Jurkat, Clone E6-1 (cell line): ENCODE measurements around the gene FN1.

ENCODE experiments used
- DNase-seq: peaks from one replicate; pipeline ENCODE4 v3.0.0-alpha.2; 2011; ENCODE audit warnings: low read depth, low spot score
- H3K4me3 ChIP-seq: 2 replicates; pipeline ENCODE4 v1.5.1; 2011; ENCODE audit warnings: mild to moderate bottlenecking, low read length, control low read depth, moderate library complexity

FN1 gene

DNA sequence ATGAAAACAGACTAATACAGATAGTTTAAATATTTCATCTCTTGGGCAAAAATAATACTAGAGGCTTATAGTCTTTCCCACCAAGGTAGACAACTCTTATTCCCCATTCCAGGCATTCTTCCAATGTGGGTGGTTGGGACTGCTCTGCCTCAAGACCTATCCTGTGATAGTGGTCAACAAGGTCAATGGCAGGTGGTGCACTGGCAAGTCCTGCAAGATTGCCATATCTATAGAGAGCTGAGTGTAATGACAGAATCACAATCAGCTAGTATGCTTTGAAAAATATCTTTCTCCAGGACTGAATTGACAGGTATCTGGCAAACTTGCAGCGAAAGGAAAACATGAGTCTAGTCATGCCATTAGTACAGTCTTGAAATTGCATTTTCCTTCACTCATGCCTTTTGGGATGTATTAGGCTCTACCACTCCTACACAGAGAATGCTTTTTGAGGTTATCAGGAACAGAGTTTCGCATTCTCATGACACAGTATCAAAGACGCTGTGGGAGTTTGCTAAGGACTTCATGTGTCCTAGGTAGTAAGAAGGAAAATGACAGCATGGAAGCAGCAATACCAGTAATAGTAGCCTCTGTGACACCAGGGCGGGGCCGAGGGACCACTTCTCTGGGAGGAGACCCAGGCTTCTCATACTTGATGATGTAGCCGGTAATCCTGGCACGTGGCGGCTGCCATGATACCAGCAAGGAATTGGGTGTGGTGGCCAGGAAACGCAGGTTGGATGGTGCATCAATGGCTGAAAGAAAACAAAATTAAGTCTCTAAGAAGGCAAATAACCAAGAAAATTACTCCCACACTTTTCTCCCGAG is 61.0 kb downstream of the FN1 start:
- H3K4me3 ChIP-seq = no peak overlapping the region
- no peak for DNase-seq

GRCh38 chr2:215374002-215374401 is 61.9 kb downstream of the FN1 start:
- H3K4me3 ChIP-seq = no peak overlapping the region
- no peak for DNase-seq

GRCh38 chr2:215372968-215373649 is 62.8 kb downstream of the FN1 start:
- no peak overlapping the region for H3K4me3 ChIP-seq
- DNase-seq = no peak

DNA sequence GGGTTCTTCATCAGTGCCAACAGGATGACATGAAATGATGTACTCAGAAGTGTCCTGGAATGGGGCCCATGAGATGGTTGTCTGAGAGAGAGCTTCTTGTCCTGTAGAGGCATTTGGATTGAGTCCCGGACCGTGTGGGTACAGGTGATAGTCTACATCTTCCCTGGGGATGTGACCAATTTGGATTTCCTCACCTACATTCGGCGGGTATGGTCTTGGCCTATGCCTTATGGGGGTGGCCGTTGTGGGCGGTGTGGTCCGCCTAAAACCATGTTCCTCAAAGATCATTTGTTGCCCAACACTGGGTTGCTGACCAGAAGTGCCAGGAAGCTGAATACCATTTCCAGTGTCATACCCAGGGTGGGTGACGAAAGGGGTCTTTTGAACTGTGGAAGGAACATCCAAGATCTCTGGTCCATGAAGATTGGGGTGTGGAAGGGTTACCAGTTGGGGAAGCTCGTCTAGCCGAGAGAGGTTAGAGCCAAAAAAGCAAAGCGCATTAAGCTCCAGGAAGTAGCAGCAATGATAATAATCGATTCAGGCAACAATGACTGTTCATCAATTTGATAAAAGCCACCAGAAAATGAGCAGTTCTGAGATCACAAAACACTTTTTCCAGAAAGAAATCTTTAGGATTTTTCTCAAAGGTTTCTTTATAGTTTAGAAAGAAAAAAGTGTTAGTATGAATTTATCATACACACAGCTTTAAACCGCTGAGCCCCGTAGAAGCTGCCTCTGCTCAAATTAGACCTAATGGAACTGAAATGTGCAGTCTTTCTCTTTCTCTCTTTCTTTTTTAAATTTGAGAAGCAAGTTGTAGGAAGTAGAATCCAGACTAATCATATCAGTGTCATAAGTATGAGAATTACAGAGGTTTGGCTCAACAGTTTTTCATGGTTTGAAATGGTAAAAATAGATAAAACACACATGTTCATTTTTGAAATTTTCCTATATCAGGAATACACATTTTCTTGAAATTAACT is 63.7 kb downstream of the FN1 start:
- H3K4me3 ChIP-seq = no peak overlapping the region
- DNase-seq = no peak

DNA sequence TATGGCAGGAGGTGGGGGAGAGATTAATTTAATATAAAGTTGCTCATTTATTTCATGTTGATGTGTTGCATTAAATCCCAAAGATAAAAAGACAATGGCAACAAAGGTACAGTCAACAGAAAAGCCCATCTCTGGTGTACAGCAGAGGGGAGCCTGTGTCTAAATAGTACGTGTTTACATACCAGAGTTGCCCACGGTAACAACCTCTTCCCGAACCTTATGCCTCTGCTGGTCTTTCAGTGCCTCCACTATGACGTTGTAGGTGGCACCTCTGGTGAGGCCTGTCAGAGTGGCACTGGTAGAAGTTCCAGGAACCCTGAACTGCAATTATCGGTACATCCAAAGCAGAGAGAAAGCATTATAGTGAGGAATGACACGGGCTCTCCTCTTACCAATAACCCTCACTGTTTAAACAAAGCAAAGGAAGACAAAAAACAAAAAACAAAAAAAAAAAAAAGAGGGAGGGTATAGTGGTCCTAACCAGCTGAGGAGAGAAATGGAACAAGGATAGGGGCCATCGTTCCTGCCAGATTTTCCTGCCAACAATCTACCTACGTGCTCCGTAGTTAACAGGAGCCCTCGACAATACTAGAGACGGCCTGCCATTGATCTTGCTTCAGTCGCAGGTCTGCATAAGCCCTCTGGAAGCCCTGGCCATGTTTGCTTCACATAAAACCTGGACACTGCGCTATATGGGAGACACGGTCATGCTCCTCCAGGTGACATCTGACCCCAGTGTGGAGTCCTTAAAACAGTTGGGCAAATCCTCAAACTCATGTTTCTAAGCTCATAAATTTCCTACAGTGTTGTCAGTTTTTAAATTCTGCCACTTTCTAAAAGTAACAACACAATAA is 65.5 kb downstream of the FN1 start:
- H3K4me3 ChIP-seq = no peak overlapping the region
- no peak for DNase-seq

- no peak overlapping the region for H3K4me3 ChIP-seq
- no peak for DNase-seq
These were observed 66.6 kb downstream of the FN1 start for GRCh38 chr2:215369181-215369760.

GRCh38 chr2:215368493-215368809 is 67.4 kb downstream of the FN1 start:
- DNase-seq = no peak
- no peak overlapping the region for H3K4me3 ChIP-seq

DNA sequence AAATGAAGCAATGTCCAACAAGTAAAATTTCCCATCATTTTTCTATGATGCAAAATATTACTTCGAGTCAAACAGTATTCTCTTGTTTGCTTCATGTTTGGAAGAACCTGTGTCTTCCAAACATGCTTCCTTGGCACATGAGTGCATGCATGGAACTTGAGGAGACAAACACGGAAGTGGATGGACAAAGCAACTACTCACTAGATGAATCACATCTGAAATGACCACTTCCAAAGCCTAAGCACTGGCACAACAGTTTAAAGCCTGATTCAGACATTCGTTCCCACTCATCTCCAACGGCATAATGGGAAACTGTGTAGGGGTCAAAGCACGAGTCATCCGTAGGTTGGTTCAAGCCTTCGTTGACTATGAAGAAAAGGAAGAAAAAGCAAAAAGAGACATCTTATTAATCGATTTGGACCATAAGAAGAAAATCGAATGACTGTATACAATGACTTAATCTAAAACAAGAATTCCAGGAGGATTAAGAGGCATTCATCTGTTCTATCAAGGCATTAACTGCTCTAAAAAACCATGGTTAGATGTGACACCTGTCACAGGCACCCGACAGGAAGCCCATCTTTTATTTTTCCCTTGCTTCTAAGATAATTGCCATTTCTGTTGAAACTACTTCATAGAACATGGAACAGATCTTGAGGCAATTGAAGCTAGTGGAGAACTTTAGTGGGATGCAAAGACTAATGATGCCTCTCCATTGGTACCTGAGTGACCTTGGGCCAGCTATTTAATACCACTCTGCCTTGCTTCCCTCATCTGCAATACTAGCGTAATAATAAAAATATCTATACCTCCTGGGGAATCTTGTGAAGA is 68.0 kb downstream of the FN1 start:
- DNase-seq = no peak
- H3K4me3 ChIP-seq = no peak overlapping the region

- DNase-seq = no peak
- H3K4me3 ChIP-seq = no peak overlapping the region
These were observed 69.3 kb downstream of the FN1 start for GRCh38 chr2:215366440-215367032.

DNA sequence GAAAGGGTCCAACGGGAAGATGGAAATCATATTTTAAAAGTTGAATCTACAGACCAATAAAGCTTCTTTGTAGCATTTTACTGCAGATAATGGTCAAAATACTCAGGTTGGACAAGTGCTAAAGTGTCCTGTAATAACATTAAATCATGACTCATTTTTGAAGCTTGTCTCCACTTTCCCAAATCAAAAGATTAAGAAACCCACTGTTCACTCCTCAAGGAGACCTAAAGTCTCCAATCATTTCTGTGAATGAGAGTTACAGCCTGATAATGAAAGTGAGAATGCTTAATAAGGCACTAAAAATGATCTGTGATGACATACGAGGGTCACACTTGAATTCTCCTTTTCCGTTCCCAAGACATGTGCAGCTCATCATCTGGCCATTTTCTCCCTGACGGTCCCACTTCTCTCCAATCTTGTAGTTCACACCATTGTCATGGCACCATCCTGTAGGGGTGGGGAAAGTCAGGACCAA is 70.6 kb downstream of the FN1 start:
- DNase-seq = no peak
- H3K4me3 ChIP-seq = no peak overlapping the region

GRCh38 chr2:215364157-215365155 is 71.4 kb downstream of the FN1 start:
- no peak overlapping the region for H3K4me3 ChIP-seq
- no peak for DNase-seq

- no peak overlapping the region for H3K4me3 ChIP-seq
- no peak for DNase-seq
These were observed 72.3 kb downstream of the FN1 start for GRCh38 chr2:215363461-215364156.

DNA sequence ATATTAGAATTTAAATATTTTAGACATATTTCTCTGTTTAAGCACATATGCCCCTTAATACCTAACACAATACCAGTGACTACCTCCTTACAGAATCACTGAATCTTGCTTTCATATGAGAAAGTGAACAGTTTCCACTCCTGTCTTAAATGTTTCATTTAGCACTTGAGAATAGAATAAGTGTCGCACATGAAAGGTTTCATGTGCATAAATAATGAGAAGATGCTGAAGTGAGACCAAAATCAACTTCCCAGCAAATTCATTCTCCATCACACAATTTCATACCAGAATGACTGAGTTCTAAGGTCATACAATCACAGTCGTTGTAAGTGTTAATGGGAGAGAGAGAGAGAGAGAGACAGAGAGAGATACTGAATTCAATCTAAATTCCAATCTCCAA is 72.8 kb downstream of the FN1 start:
- DNase-seq = no peak
- no peak overlapping the region for H3K4me3 ChIP-seq

- H3K4me3 ChIP-seq = no peak overlapping the region
- no peak for DNase-seq
These were observed 73.3 kb downstream of the FN1 start for GRCh38 chr2:215362562-215362904.

GRCh38 chr2:215361876-215362561 is 73.8 kb downstream of the FN1 start:
- DNase-seq = no peak
- H3K4me3 ChIP-seq = no peak overlapping the region
